Loucy (cell line): ENCODE data around the gene CDS1.

Experiments used
- H2AFZ ChIP-seq: fragments of 200-600 bp; sonication (generic); 2 replicates; pipeline ENCODE4 v1.6.0; 2016; ENCODE audit warnings: antibody characterized with exemption, mild to moderate bottlenecking, low read length, moderate library complexity
- H3F3A ChIP-seq: fragments of 200-600 bp; 2 replicates; pipeline ENCODE4 v1.6.0; 2016; ENCODE audit warnings: antibody characterized with exemption, low read depth, mild to moderate bottlenecking
- H3K27me3 ChIP-seq: fragments of 200-600 bp; sonication (generic); 2 replicates; pipeline ENCODE4 v1.6.1; 2014; ENCODE audit warnings: low read length, mild to moderate bottlenecking; ENCODE audit not compliant: insufficient read depth, poor library complexity, severe bottlenecking
- H3K36me3 ChIP-seq: fragments of 200-600 bp; sonication (generic); 2 replicates; pipeline ENCODE4 v1.6.1; 2016; ENCODE audit warnings: low read length; ENCODE audit not compliant: insufficient read depth
- H3K4me1 ChIP-seq: fragments of 200-600 bp; sonication (generic); 2 replicates; pipeline ENCODE4 v1.5.1; 2014; ENCODE audit warnings: low read length, mild to moderate bottlenecking; ENCODE audit not compliant: insufficient read depth, poor library complexity, severe bottlenecking
- H3K4me2 ChIP-seq: fragments of 200-600 bp; sonication (generic); 2 replicates; pipeline ENCODE4 v1.6.0; 2014; ENCODE audit warnings: antibody characterized with exemption, low read length, low read depth, mild to moderate bottlenecking; ENCODE audit not compliant: poor library complexity, severe bottlenecking
- H3K4me3 ChIP-seq: fragments of 200-600 bp; sonication (generic); 2 replicates; pipeline ENCODE4 v1.5.1; 2014; ENCODE audit warnings: low read length, mild to moderate bottlenecking, mixed read lengths; ENCODE audit not compliant: poor library complexity, severe bottlenecking
- H3K79me2 ChIP-seq: fragments of 200-600 bp; sonication (generic); 2 replicates; pipeline ENCODE4 v1.6.1; 2014; ENCODE audit warnings: low read length; ENCODE audit not compliant: insufficient read depth
- H3K9ac ChIP-seq: fragments of 200-600 bp; sonication (generic); 2 replicates; pipeline ENCODE4 v1.6.0; 2014; ENCODE audit warnings: mild to moderate bottlenecking, low read depth, low read length, moderate library complexity; ENCODE audit not compliant: poor library complexity, severe bottlenecking
- H3K9me2 ChIP-seq: fragments of 200-600 bp; sonication (generic); replicated peaks from 2 replicates; pipeline ENCODE4 v1.6.1; 2016; ENCODE audit warnings: low read depth, low read length, mixed read lengths
- H3K9me3 ChIP-seq: fragments of 200-600 bp; sonication (generic); 2 replicates; pipeline ENCODE4 v1.6.1; 2014; ENCODE audit warnings: mild to moderate bottlenecking, antibody characterized with exemption, low read length, low read depth; ENCODE audit not compliant: insufficient read depth
- H4K20me1 ChIP-seq: fragments of 200-600 bp; sonication (generic); 2 replicates; pipeline ENCODE4 v1.6.0; 2014; ENCODE audit warnings: antibody characterized with exemption, low read length, mild to moderate bottlenecking; ENCODE audit not compliant: insufficient read depth, poor library complexity, severe bottlenecking
- CTCF ChIP-seq: fragments of 200-600 bp; sonication (generic); conservative IDR thresholded peaks from 2 replicates; pipeline ENCODE4 v1.5.1; 2014; ENCODE audit warnings: mild to moderate bottlenecking, antibody characterized with exemption, low read length
- EZH2phosphoT487 ChIP-seq: fragments of 200-600 bp; IDR thresholded peaks from 2 replicates; pipeline ENCODE4 v1.6.1; 2018; ENCODE audit warnings: antibody characterized with exemption, mild to moderate bottlenecking, moderate library complexity, borderline replicate concordance

CDS1 gene

GRCh38 chr4:84699001-84699671 is 116.2 kb downstream of the CDS1 start:
- no peaks in the 10 kb centered on the region for H3K4me1 ChIP-seq
- no peak overlapping the region for H3K9ac ChIP-seq
- H3K4me3 ChIP-seq = no peak overlapping the region
- H3K9me2 ChIP-seq = no peaks in the 10 kb centered on the region
- no peaks in the 10 kb centered on the region for H3K27me3 ChIP-seq
- H3K4me2 ChIP-seq = no peak overlapping the region
- TF ChIP-seq EZH2phosphoT487 (no peak), CTCF (no peak)
- H4K20me1 ChIP-seq = no peaks in the 10 kb centered on the region
- no peaks in the 10 kb centered on the region for H3K9me3 ChIP-seq
- no peaks in the 10 kb centered on the region for H3K79me2 ChIP-seq
- H3K36me3 ChIP-seq = peaks cover 39% of the 10 kb centered on the region; the same call in 1 of the 2 replicates
- H3F3A ChIP-seq = no peaks in the 10 kb centered on the region
- H2AFZ ChIP-seq = no peak overlapping the region
